Smooth muscle cell of the brain vasculature (primary cell): Measurements from ENCODE around the gene SMTNL2.

Experiments used
- DNase-seq: peaks from one replicate; pipeline ENCODE4 v3.0.0-alpha.2; 2012; ENCODE audit warnings: low read depth, low spot score

The SMTNL2 gene

DNA sequence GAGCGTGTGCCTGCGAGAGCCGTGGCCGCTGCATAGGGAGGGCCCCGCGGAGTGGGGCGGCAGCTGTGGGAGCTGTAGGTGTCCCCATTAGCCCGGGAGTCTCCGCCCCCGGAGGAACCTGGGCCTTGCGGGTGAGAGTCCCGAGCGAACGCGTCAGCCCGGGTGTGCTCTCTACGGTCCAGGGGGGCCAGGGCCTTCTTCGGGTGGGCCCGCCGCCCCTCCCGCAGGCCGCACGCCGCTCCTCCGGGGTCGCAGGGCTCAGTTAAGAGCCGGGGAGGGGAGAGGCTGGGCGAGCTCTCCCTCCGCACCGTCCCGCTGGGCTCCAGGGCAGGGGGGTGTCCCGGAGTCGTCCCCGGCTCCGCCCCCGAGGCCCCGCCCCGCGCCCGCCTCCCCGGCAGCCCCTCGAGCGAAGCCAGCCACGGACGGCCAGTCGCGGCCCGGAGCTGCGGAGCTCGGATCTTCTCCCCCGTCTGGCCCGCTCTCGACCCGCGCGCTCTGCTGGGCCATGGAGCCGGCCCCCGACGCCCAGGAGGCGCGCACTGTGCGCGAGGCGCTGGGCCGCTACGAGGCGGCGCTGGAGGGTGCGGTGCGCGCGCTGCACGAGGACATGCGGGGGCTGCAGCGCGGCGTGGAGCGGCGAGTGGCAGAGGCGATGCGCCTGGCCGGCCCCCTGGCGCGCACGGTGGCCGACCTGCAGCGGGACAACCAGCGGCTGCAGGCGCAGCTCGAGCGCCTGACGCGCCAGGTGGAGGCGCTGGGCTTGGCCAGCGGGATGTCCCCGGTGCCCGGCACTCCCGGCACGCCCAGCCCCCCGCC lies at the start of gene SMTNL2:
Gene SMTNL2, plus strand, starts transcription at position 429 of the 816 bp plus-strand sequence. Its CDS starts 77 bp downstream, at position 506.
- no peak for DNase-seq

- DNase-seq = no peak
Observed at GRCh38 chr17:4534928-4535666, 49.2 kb upstream of the SMTNL2 start.

GRCh38 chr17:4535667-4536258 lies 48.6 kb upstream of the SMTNL2 start:
- DNase-seq = no peak

GRCh38 chr17:4536259-4536741 lies 48.0 kb upstream of the SMTNL2 start:
- no peak for DNase-seq

GRCh38 chr17:4536742-4537411 lies 47.5 kb upstream of the SMTNL2 start:
- no peak for DNase-seq

GRCh38 chr17:4537451-4538235 lies 46.7 kb upstream of the SMTNL2 start:
- no peak for DNase-seq

DNA sequence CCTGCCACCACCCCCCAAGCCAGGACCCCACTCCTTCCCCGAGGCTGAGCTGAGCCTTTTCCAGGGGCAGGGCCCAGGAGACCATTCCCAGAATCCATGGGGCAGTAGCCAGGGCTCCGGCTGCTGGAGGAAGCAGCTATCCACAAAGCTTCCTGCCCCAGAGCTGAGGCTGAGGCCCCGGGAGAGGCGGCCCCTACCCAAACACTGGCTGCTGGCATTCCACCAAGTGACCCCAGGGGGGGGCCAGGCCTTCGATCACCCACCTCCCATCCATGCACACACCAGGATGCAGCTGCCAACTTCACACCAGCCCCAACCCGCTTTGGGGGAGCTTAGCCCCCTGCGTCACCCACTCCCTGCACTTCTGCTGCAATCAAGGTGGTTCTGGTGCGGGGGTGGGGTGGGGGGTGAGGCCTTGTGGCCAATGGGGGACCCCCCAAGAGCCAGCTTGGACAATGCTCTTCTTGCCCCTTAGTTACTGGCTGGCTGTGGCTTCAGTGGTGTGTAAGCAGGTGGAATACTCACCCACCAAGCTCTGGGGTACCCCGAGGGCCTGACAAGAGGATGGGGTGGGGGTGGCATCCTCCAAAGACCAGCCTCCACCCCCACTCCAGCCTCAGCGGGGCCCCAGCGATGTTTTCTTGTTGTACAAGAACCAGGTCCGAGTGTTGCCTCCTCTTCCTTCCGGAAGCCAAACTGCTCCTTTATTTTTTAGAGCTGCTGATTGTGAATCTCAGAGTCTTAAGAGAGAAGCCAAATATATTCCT lies 45.9 kb upstream of the SMTNL2 start:
- DNase-seq = no peak

GRCh38 chr17:4539025-4539424 lies 45.3 kb upstream of the SMTNL2 start:
- no peak for DNase-seq

DNA sequence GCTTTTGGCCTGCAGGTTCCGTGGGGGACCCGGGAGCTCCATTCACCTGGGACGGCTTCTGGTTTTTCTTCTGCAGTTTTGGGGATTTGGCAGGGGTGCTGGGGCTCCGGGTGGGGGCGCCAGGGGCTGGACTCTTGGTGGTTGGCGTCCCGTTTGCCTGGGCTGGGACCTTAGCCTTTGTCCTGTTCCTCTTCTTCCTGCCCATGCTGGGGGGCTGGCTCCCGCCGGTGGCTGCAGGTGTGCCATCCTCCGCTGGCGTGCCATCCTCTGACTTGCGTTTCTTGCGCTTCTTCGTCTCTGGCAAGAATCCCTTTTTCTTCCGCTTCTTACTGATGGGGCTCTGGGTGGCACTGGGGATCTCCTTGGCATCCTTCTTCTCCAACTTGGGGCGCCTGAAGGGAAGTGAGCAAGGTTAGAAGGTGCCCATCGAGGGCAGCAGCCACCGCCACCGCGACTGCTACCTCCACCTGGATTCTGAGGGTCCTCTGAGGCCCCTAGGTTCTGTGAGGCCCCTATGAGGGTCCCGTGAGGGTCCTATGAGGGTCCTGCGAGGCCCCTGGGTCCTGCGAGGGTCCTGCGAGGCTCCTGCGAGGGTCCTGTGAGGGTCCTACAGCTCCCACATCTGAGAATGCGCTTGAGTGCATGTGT lies 44.6 kb upstream of the SMTNL2 start:
- no peak for DNase-seq

DNA sequence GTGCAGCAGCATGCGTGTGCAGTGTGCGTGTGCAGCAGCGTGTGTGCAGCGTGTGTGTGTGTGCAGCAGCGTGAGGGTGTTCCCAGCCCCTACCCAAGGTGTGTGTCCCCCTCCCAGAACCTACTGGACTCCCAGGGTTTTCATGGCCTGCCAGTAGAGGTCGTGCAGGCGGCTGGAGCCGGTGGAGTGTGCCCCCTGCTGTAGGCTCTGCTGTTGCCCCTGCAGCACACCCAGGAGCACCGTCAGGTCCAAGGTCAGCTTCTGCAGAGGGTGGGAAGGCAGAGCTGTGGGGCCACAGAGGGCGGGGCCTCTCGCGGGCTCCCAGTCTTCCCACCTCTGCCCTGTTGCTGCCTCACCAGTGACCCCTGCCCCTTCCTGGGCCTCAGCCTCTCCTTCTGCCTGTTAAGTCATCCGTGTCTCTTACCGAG lies 44.1 kb upstream of the SMTNL2 start:
- no peak for DNase-seq

GRCh38 chr17:4540687-4541327 lies 43.5 kb upstream of the SMTNL2 start:
- DNase-seq = no peak

DNA sequence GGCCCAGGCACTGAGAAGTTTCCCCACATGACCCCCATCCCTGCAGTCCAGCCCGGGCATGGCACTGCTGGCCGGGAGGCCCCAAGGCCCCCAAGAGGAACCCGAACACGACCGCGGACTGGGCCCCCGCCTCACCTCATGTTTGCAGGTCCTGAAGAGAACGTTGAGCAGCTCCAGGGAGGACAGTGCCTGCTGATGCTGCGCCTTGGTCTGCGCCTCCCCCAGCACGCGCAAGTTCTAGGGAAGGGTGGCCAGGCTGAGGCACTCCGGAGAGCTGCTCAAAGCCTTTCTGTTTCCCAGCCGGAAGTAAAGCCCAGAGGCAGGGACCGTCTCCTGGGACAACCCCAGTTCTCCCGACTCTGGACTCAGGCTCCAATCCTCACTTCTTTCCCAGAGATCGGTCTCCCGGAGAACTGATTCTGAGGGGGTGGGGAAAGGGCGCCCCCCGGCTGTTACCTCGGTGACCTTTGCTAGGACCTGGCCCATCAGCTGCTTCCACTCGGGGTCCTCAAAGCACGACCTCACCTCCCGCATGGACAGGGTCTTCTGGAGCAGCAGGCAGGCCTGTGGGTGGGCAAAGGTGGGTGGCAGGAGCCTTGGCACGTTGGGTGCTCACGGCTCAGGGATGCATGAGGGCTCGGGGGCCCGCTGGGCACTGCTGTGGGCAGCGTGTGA lies 42.9 kb upstream of the SMTNL2 start:
- DNase-seq = no peak

GRCh38 chr17:4542003-4542725 lies 42.2 kb upstream of the SMTNL2 start:
- DNase-seq = no peak

DNA sequence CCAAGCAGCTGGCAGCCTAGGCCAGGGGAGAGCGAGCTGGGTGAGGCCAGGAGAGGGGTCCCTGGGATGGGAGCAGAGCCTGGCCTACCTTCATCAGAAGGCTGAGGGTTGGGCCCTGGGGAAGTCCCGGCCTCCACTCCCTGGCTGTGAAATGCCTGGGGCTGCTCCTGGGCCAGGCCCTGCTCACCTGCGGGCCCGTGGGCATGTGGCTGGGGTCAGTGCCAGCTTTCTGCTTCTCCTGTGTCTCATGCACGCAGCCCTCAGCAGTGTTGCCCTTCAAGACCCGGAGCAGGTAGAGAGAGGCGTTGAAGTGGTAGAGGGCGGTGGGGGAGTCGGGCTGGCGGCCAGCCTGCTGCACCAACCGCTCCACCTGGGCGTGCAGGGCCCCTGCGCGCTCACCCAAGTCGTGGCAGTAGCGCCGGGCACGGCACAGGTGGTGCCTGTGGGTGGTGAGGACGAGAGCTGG lies 41.6 kb upstream of the SMTNL2 start:
- DNase-seq = no peak

GRCh38 chr17:4543557-4544026 lies 40.7 kb upstream of the SMTNL2 start:
- no peak for DNase-seq

- DNase-seq = no peak
Observed at GRCh38 chr17:4544135-4544950, 40.0 kb upstream of the SMTNL2 start.

- no peak for DNase-seq
Observed at GRCh38 chr17:4544951-4545216, 39.4 kb upstream of the SMTNL2 start.
